Parathyroid adenoma (tissue), 2 donors: ENCODE results near the gene TXN.

ENCODE experiments used
- H2AFZ ChIP-seq: fragments of 300-600 bp; sonication (generic); one replicate; pipeline ENCODE4 v1.7.0; 2017; ENCODE audit warnings: antibody characterized with exemption, mild to moderate bottlenecking
- H3K27ac ChIP-seq: fragments of 300-600 bp; sonication (generic); one replicate; pipeline ENCODE4 v1.7.0; 2017
- H3K27me3 ChIP-seq: fragments of 300-600 bp; sonication (generic); one replicate; pipeline ENCODE4 v1.7.0; 2017; ENCODE audit warnings: low read length; ENCODE audit not compliant: control insufficient read depth, insufficient read depth
- H3K36me3 ChIP-seq: fragments of 300-600 bp; sonication (generic); one replicate; pipeline ENCODE4 v1.7.0; 2017; ENCODE audit warnings: low read length; ENCODE audit not compliant: control insufficient read depth, insufficient read depth
- H3K4me1 ChIP-seq: fragments of 300-600 bp; sonication (generic); one replicate; pipeline ENCODE4 v1.7.0; 2017; ENCODE audit warnings: control low read depth
- H3K4me2 ChIP-seq: fragments of 300-600 bp; sonication (generic); one replicate; pipeline ENCODE4 v1.7.0; 2017; ENCODE audit warnings: low read length
- H3K4me3 ChIP-seq: fragments of 300-600 bp; sonication (generic); one replicate; pipeline ENCODE4 v1.7.0; 2017; ENCODE audit warnings: low read depth, low read length
- H3K79me2 ChIP-seq: fragments of 300-600 bp; sonication (generic); one replicate; pipeline ENCODE4 v1.7.0; 2017; ENCODE audit warnings: control low read depth
- H3K9ac ChIP-seq: fragments of 300-600 bp; sonication (generic); one replicate; pipeline ENCODE4 v1.7.0; 2017; ENCODE audit warnings: mild to moderate bottlenecking
- H3K9me3 ChIP-seq: fragments of 300-600 bp; sonication (generic); one replicate; pipeline ENCODE4 v1.7.0; 2017; ENCODE audit warnings: low read length; ENCODE audit not compliant: control insufficient read depth
- TF ChIP-seq, protein P1 (sequence below): fragments of 300-600 bp; sonication (generic); IDR thresholded peaks from one replicate; pipeline ENCODE4 v1.7.0; 2017; ENCODE audit warnings: antibody characterized with exemption, mild to moderate bottlenecking
- donor health status: primary hyperparathyroidism.

TXN gene

GRCh38 chr9:110283751-110284150 is 27.4 kb upstream of the TXN start:
- TF ChIP-seq, protein P1, sequence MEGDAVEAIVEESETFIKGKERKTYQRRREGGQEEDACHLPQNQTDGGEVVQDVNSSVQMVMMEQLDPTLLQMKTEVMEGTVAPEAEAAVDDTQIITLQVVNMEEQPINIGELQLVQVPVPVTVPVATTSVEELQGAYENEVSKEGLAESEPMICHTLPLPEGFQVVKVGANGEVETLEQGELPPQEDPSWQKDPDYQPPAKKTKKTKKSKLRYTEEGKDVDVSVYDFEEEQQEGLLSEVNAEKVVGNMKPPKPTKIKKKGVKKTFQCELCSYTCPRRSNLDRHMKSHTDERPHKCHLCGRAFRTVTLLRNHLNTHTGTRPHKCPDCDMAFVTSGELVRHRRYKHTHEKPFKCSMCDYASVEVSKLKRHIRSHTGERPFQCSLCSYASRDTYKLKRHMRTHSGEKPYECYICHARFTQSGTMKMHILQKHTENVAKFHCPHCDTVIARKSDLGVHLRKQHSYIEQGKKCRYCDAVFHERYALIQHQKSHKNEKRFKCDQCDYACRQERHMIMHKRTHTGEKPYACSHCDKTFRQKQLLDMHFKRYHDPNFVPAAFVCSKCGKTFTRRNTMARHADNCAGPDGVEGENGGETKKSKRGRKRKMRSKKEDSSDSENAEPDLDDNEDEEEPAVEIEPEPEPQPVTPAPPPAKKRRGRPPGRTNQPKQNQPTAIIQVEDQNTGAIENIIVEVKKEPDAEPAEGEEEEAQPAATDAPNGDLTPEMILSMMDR = no peak
- H3K9me3 ChIP-seq = no peaks in the 10 kb centered on the region
- no peaks in the 10 kb centered on the region for H3K27me3 ChIP-seq
- no peak overlapping the region for H3K4me3 ChIP-seq
- H3K4me1 ChIP-seq = no peaks in the 10 kb centered on the region
- H3K79me2 ChIP-seq = no peaks in the 10 kb centered on the region
- no peak overlapping the region for H3K4me2 ChIP-seq
- H3K36me3 ChIP-seq = no peaks in the 10 kb centered on the region
- H3K9ac ChIP-seq = no peak overlapping the region
- H2AFZ ChIP-seq = no peak overlapping the region
- H3K27ac ChIP-seq = no peak overlapping the region

DNA sequence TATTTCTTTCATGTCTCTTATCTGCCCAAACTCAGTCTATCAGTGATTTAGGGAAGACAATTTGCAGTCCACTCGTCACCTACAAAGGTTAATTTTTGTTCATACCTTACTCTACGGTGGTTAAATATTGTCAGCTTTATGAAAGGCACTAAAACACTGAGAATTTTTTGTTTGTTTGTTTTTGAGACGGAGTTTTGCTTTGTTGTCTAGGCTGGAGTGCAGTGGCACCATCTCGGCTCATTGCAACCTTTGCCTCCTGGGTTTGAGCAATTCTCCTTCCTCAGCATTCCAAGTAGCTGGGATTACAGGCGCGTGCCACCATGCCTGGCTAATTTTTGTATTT is 26.4 kb upstream of the TXN start:
- Histone ChIP-seq H3K9me3 (no peaks in the 10 kb centered on the region), H2AFZ (no peak overlapping the region), H3K79me2 (no peaks in the 10 kb centered on the region), H3K27ac (no peak overlapping the region), H3K4me3 (no peak overlapping the region), H3K9ac (no peak overlapping the region), H3K4me1 (no peaks in the 10 kb centered on the region), H3K4me2 (no peak overlapping the region), H3K36me3 (no peaks in the 10 kb centered on the region), H3K27me3 (no peaks in the 10 kb centered on the region)
- TF ChIP-seq, protein P1 = no peak

GRCh38 chr9:110282018-110282738 is 25.9 kb upstream of the TXN start:
- no peaks in the 10 kb centered on the region for H3K9me3 ChIP-seq
- H3K4me2 ChIP-seq = no peak overlapping the region
- H3K4me1 ChIP-seq = no peaks in the 10 kb centered on the region
- TF ChIP-seq, protein P1 = no peak
- no peak overlapping the region for H3K4me3 ChIP-seq
- H3K9ac ChIP-seq = no peak overlapping the region
- H3K79me2 ChIP-seq = no peaks in the 10 kb centered on the region
- H2AFZ ChIP-seq = no peak overlapping the region
- no peaks in the 10 kb centered on the region for H3K27me3 ChIP-seq
- no peak overlapping the region for H3K27ac ChIP-seq
- H3K36me3 ChIP-seq = no peaks in the 10 kb centered on the region

GRCh38 chr9:110278080-110278707 is 21.9 kb upstream of the TXN start:
- no peaks in the 10 kb centered on the region for H3K9me3 ChIP-seq
- H3K36me3 ChIP-seq = no peaks in the 10 kb centered on the region
- no peak overlapping the region for H3K27ac ChIP-seq
- no peaks in the 10 kb centered on the region for H3K79me2 ChIP-seq
- no peak overlapping the region for H3K4me2 ChIP-seq
- H3K27me3 ChIP-seq = no peaks in the 10 kb centered on the region
- no peak overlapping the region for H3K9ac ChIP-seq
- no peak overlapping the region for H3K4me3 ChIP-seq
- H2AFZ ChIP-seq = no peak overlapping the region
- no peaks in the 10 kb centered on the region for H3K4me1 ChIP-seq
- TF ChIP-seq, protein P1 = no peak

- Histone ChIP-seq H3K9me3 (no peaks in the 10 kb centered on the region), H3K4me3 (no peak overlapping the region), H3K36me3 (no peaks in the 10 kb centered on the region), H3K4me2 (no peak overlapping the region), H3K79me2 (no peaks in the 10 kb centered on the region), H3K4me1 (no peaks in the 10 kb centered on the region), H3K27ac (no peak overlapping the region), H2AFZ (no peak overlapping the region), H3K9ac (no peak overlapping the region), H3K27me3 (no peaks in the 10 kb centered on the region)
- TF ChIP-seq, protein P1 = no peak
Measured at GRCh38 chr9:110276781-110277180, 20.5 kb upstream of the TXN start.
